ENCODE measurements around the gene SRD5A1.

DNA sequence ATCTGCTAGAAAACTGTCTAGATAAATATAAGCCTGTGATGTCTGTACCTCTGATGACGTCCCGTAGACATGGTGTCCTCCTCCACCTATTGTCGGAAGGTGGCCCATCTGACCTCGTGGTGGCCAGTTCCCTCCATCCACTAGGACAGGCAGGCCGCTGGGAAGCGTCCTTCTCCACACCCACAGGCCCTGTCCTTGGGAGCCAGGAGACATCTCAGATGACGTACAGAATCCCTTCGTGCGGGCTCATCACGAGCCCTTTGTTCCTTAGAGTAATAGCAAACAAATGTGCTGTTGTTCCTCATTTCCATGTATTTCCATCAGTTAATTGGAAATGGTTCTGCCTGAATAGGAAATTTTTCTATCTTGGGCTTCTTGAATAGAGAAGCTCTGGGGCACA, 41.6 kb downstream of the SRD5A1 start:
- TF ChIP-seq, protein P1, sequence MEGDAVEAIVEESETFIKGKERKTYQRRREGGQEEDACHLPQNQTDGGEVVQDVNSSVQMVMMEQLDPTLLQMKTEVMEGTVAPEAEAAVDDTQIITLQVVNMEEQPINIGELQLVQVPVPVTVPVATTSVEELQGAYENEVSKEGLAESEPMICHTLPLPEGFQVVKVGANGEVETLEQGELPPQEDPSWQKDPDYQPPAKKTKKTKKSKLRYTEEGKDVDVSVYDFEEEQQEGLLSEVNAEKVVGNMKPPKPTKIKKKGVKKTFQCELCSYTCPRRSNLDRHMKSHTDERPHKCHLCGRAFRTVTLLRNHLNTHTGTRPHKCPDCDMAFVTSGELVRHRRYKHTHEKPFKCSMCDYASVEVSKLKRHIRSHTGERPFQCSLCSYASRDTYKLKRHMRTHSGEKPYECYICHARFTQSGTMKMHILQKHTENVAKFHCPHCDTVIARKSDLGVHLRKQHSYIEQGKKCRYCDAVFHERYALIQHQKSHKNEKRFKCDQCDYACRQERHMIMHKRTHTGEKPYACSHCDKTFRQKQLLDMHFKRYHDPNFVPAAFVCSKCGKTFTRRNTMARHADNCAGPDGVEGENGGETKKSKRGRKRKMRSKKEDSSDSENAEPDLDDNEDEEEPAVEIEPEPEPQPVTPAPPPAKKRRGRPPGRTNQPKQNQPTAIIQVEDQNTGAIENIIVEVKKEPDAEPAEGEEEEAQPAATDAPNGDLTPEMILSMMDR (IDR thresholded peaks at IDR 0.05) = no peak
- no peak for TF ChIP-seq EP300 (IDR thresholded peaks at IDR 0.05)

Data from gastroesophageal sphincter (tissue), 3 donors.